HL-60/S4 treated with retinoic acid at 250 ng/mL for 4 days and 3 days (cell line): Measurements from ENCODE around the gene MSH6.

Source experiments
- in situ Hi-C: fragments of 300-500 bp; cut with MboI; formaldehyde crosslinking; loops from 2 replicates; pipeline ENCODE4 v1.7.0; 2022; ENCODE audit warnings: low sequenced_read_pairs

The MSH6 gene

GRCh38 chr2:47833516-47833968, 50.6 kb downstream of the MSH6 start:
- in situ Hi-C loops, result no loop called here

DNA sequence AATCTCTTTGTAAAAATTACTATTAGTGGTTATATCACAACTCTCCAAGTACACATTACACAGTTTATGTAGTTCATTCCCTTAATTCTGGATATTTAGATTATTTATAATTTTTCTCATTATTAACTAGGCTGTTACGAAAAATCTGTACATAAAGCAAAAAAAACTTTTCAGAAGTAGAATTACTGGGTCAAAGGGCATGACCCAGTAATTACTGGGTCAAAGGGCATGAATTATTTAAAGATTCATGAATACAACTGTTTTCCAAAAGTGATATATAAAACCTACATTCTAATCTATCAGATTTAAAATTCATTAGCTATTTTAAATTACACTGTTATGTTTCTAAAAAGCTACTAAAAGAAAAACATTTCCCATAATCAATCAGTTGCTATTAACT, 55.3 kb downstream of the MSH6 start:
- in situ Hi-C loops, result no loop called here

GRCh38 chr2:47838686-47839085, 55.7 kb downstream of the MSH6 start:
- in situ Hi-C loops, result no loop called here

DNA sequence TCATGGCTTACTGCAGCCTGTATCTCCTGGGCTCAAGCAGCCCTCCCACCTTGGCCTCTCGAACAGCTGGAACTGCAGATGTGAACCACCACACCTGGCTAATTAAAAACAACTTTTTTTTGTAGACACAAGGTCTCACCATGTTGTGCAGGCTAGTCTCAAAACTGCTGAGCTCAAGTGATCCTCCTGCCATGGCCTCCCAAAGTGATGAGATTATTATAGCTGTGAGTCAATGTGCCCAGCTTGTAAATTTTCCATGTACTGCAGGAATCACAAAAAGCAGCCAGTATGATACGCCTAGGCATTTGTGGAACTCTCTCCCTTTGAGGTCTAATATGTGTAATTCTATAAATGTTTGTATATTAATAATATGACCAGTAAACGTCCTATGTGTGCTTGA, 59.9 kb downstream of the MSH6 start:
- in situ Hi-C loops, result no loop called here

DNA sequence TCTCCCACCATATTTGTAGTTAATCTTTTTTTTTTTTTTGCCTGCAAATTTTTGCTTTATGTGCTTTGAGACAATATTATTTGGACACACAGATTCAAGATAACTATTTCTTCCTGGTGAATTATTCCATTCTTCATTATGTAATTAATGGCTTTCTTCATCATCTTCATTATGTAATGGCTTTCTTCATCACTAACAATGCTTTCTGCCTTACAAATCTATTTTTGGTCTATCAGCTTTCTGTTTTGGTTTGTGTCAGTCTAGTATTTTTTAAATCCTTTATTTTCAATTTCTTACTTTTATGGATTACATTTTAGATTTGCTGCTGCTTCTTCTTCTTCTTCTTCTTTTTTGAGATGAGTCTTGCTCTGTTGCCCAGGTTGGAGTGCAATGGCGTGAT, 60.5 kb downstream of the MSH6 start:
- in situ Hi-C loops, result no loop called here

- in situ Hi-C loops, result no loop called here
Measured at GRCh38 chr2:47844162-47844561, 61.2 kb downstream of the MSH6 start.

DNA sequence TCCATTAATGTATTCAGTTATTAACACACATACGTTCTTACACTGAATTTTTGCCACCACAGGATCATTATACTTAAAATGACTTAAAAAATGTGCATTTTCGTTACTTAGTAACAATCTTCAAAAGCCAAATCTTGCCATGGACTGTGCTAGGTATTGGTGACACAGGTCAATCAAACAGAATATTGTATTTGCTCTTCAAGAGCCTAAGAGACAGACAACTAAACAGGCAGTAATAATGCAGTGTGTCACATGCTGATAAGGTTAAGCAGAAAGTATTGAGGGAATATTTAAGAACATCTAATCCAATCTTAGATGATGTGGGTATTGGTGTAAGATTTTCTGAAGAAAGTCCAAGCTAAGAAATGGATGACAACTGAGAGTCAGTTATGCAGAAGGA, 66.4 kb downstream of the MSH6 start:
- in situ Hi-C loops, result no loop called here

GRCh38 chr2:47850198-47850597, 67.3 kb downstream of the MSH6 start:
- in situ Hi-C loops, result loop anchor here (10.0 to 25.0 kb wide), 3 partner anchors 255 to 737 kb away; no protein-coding TSS in a partner anchor

GRCh38 chr2:47853067-47853777, 70.3 kb downstream of the MSH6 start:
- in situ Hi-C loops, result loop anchor here (10.0 to 25.0 kb wide), 3 partner anchors 252 to 734 kb away; no protein-coding TSS in a partner anchor
